GM21526 (cell line): ENCODE measurements around the gene MCU.

Experiments
- ATAC-seq: cut with Tn5 transposase; IDR thresholded peaks from one replicate; pipeline ENCODE4 v1.9.1; 2021; ENCODE audit warnings: moderate library complexity; ENCODE audit not compliant: unreplicated experiment, low FRiP score

The MCU gene

DNA sequence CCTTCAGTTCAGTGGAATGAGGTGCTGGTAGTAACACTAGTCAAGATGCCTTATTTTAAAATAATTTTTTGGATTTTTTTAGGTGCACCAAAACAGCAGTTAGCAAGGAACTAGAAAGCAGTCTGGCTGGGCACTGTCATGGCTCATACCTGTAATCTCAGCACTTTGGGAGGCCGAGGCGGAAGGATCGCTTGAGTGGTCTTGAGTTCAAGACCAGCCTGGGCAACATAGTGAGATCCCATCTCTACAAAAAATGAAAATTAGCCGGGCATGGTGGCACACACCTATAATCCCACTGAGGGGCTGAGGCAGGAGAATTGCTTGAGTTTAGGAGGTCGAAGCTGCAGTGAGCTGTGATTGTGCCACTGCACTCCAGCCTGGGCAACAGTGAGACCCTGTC lies 236.9 kb downstream of the MCU start:
- no peak for ATAC-seq

DNA sequence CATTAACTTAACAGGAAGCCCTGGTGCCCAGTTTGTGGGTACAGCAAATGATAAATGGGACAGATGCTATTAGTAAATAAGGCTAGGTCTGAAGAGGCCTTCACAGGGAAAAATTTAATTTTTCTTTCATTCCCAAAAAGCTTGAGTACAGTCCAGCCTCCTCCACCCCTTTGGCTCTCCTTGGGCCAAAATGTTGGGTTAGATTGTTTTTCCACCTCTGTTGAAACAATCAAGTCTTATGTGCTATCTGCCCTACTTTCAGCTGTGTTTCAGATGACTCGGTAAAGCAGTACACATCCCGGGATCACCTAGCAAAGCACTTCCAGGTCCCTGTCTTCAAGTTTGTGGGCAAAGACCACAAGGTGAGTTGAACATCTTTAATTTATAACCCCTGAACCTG lies 238.3 kb downstream of the MCU start:
- no peak for ATAC-seq

DNA sequence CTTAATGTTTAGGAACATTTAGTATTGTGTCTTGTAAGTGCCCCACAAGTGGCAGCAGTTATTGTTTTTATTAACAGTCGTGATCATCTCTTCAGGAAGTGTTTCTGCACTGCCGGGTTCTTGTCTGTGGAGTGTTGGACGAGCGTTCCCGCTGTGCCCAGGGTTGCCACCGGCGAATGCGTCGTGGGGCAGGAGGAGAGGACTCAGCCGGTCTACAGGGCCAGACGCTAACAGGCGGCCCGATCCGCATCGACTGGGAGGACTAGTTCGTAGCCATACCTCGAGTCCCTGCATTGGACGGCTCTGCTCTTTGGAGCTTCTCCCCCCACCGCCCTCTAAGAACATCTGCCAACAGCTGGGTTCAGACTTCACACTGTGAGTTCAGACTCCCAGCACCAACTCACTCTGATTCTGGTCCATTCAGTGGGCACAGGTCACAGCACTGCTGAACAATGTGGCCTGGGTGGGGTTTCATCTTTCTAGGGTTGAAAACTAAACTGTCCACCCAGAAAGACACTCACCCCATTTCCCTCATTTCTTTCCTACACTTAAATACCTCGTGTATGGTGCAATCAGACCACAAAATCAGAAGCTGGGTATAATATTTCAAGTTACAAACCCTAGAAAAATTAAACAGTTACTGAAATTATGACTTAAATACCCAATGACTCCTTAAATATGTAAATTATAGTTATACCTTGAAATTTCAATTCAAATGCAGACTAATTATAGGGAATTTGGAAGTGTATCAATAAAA lies 240.5 kb downstream of the MCU start:
- no peak for ATAC-seq

DNA sequence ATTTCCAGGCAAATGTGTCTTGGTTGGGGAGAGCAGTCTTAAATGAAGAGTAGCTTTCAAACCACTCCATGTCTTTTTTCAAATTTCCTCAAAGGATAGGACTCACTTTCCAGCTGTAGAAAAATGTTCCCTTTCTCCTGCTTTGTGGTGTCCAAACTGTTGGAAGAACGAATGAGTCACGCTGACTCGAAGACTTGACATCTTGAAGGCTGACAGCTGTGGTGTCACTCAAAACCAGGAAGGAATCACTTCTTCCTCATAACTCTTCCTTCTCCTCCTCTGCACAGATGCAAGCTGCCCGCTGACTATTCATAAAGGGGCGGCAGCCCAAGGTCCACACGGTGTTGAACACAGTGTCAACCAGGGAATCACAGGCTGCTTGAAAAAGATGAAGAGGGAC lies 243.4 kb downstream of the MCU start:
- ATAC-seq = no peak
